ENCODE measurements around the gene CTDSPL. TPM values are rescaled to one million over a fixed set of nuclear protein-coding genes. Genes with fewer than 3 reads are reported as not detected.

The CTDSPL gene
- total and polyA plus RNA-seq, 10 of the 15 experiments (the other 5 are each of a cell fraction or from before 2014, with no cell fraction given) = 0.05 to 0.51 (median 0.18) TPM; not detected in 6

GRCh38 chr3:37859908-37860199 is 1.8 kb upstream of the CTDSPL start:
- intact Hi-C loops (cut with micrococcal nuclease; ENCODE audit: unreplicated experiment) (loop anchor here (5.0 kb wide), 1 partner anchor 47 kb away; no protein-coding TSS in a partner anchor), in situ Hi-C loops (cut with MboI) (loop anchor here (5.0 kb wide), 1 partner anchor 102 kb away; no protein-coding TSS in a partner anchor)
- Histone ChIP-seq H3K4me1 (ENCODE audit: control insufficient read depth, insufficient read depth, low read length) (no peaks in the 10 kb centered on the region), H3K27ac (ENCODE audit: control insufficient read depth, insufficient read depth) (no peak overlapping the region), H3K4me2 (ENCODE audit: control insufficient read depth, insufficient read depth) (no peak overlapping the region), H3K4me3 (no peak overlapping the region), H3K79me2 (ENCODE audit: control insufficient read depth, insufficient read depth, low read length) (no peaks in the 10 kb centered on the region), H3K36me3 (ENCODE audit: control insufficient read depth in 2 of 2, insufficient read depth in 2 of 2, low read length in 1 of 2) (no peaks in the 10 kb centered on the region), H3K9ac (ENCODE audit: control insufficient read depth, insufficient read depth, low read length) (no peak overlapping the region), H3K27me3 (replicated peaks in 1 of 2; ENCODE audit: control insufficient read depth in 2 of 2, insufficient read depth in 2 of 2, low read length in 1 of 2) (peaks cover 7 to 15% of the 10 kb centered on the region in 2 experiments; a peak in 3 of 4 replicates), H2AFZ (ENCODE audit: control insufficient read depth, low read depth, low read length) (no peak overlapping the region), H4K20me1 (ENCODE audit: control insufficient read depth, insufficient read depth) (no peaks in the 10 kb centered on the region), H3K9me3 (replicated peaks; ENCODE audit: control insufficient read depth, insufficient read depth, low read length) (no peaks in the 10 kb centered on the region)
- no peak for FAIRE-seq
- TF ChIP-seq CBX5 (IDR thresholded peaks at IDR 0.05; ENCODE audit: low read depth) (no peak), CBFB (IDR thresholded peaks at IDR 0.05; ENCODE audit: low read depth) (no peak), RB1 (IDR thresholded peaks at IDR 0.05; ENCODE audit: borderline replicate concordance) (no peak), CEBPZ (IDR thresholded peaks at IDR 0.05; ENCODE audit: low read depth, low read length) (no peak), IRF5 (IDR thresholded peaks at IDR 0.05; ENCODE audit: borderline replicate concordance) (no peak), PBX3 (IDR thresholded peaks at IDR 0.05; ENCODE audit: insufficient replicate concordance, low read depth, low read length) (no peak), PAX8 (IDR thresholded peaks at IDR 0.05) (no peak), SMC3 (IDR thresholded peaks at IDR 0.05; ENCODE audit: borderline replicate concordance, low read length) (no peak), HDAC6 (IDR thresholded peaks at IDR 0.05; ENCODE audit: unreplicated experiment) (no peak), PAX5 (IDR thresholded peaks at IDR 0.05; ENCODE audit: borderline replicate concordance, low read depth, low read length) (no peak), JUND (IDR thresholded peaks at IDR 0.05; ENCODE audit: low read depth, low read length) (no peak), CREM (IDR thresholded peaks at IDR 0.05; ENCODE audit: low read depth) (no peak), YBX1 (IDR thresholded peaks at IDR 0.05) (no peak), CREB1 (IDR thresholded peaks at IDR 0.05; ENCODE audit: low read depth) (no peak)
- TF ChIP-seq, protein P1, sequence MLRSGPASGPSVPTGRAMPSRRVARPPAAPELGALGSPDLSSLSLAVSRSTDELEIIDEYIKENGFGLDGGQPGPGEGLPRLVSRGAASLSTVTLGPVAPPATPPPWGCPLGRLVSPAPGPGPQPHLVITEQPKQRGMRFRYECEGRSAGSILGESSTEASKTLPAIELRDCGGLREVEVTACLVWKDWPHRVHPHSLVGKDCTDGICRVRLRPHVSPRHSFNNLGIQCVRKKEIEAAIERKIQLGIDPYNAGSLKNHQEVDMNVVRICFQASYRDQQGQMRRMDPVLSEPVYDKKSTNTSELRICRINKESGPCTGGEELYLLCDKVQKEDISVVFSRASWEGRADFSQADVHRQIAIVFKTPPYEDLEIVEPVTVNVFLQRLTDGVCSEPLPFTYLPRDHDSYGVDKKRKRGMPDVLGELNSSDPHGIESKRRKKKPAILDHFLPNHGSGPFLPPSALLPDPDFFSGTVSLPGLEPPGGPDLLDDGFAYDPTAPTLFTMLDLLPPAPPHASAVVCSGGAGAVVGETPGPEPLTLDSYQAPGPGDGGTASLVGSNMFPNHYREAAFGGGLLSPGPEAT (IDR thresholded peaks at IDR 0.05; ENCODE audit: low read depth) = no peak
- TF ChIP-seq, protein P2, sequence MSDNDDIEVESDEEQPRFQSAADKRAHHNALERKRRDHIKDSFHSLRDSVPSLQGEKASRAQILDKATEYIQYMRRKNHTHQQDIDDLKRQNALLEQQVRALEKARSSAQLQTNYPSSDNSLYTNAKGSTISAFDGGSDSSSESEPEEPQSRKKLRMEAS (IDR thresholded peaks at IDR 0.05; ENCODE audit: low read depth, low read length) = no peak
- TF ChIP-seq, protein P3, sequence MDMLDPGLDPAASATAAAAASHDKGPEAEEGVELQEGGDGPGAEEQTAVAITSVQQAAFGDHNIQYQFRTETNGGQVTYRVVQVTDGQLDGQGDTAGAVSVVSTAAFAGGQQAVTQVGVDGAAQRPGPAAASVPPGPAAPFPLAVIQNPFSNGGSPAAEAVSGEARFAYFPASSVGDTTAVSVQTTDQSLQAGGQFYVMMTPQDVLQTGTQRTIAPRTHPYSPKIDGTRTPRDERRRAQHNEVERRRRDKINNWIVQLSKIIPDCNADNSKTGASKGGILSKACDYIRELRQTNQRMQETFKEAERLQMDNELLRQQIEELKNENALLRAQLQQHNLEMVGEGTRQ (IDR thresholded peaks at IDR 0.05; ENCODE audit: borderline replicate concordance, low read depth, low read length) = no peak
- no peak for ATAC-seq
- 51% methylated on average over 6 of the region's 6 CpGs for WGBS (ENCODE audit: insufficient coverage, insufficient replicate concordance, low lambda C conversion rate, missing lambda C conversion rate)
- SMC1A ChIA-PET (ENCODE audit: uncharacterized antibody, unreplicated experiment) = no interaction called here
- POLR2A ChIA-PET = no interaction called here
- no peak for DNase-seq (ENCODE audit: low read depth, low spot score)
- CTCF ChIA-PET = no interaction called here
- RAD21 ChIA-PET (ENCODE audit: unreplicated experiment) = no interaction called here
- no TSS peak for BruUV-seq (replicated peaks)

Measured in GM12878 (cell line).